UCSD-AML1 (cell line): ENCODE measurements around the gene IL1RAPL2.
"Not testable (repeated sequence)": the region's sequence is repeated elsewhere in the genome, so short reads cannot be mapped to it uniquely, and the experiment has no call there.

Source experiments
- DNase-seq: peaks from one replicate; lab custom pipeline; 2025; ENCODE audit not compliant: unreplicated experiment; lab: John Stamatoyannopoulos, UW

IL1RAPL2 gene

GRCh38 chrX:105754286-105754964, 1188.4 kb downstream of the IL1RAPL2 start:
- DNase-seq: no peak

- DNase-seq: no peak
Observed at GRCh38 chrX:105755109-105755508, 1189.1 kb downstream of the IL1RAPL2 start.

- DNase-seq: no peak
Observed at GRCh38 chrX:105758754-105759153, 1192.8 kb downstream of the IL1RAPL2 start.

- no peak for DNase-seq
Observed at GRCh38 chrX:105759598-105759997, 1193.6 kb downstream of the IL1RAPL2 start.

GRCh38 chrX:105765691-105766090, 1199.7 kb downstream of the IL1RAPL2 start:
- DNase-seq: no peak

- DNase-seq: no peak
Observed at GRCh38 chrX:105773801-105774200, 1207.8 kb downstream of the IL1RAPL2 start.

- no peak for DNase-seq
Observed at GRCh38 chrX:105775679-105776078, 1209.7 kb downstream of the IL1RAPL2 start.

- DNase-seq: no peak
Observed at GRCh38 chrX:105781804-105782203, 1215.8 kb downstream of the IL1RAPL2 start.

GRCh38 chrX:105796877-105797276, 1230.9 kb downstream of the IL1RAPL2 start:
- DNase-seq: not testable (repeated sequence)

- DNase-seq: no peak
Observed at GRCh38 chrX:105803891-105804290, 1237.9 kb downstream of the IL1RAPL2 start.

- DNase-seq: not testable (repeated sequence)
Observed at GRCh38 chrX:105805655-105806054, 1239.7 kb downstream of the IL1RAPL2 start.

- no peak for DNase-seq
Observed at GRCh38 chrX:105816517-105816916, 1250.5 kb downstream of the IL1RAPL2 start.
